GM19351 (cell line): Measurements from ENCODE around the gene C2CD5.
"Not testable (repeated sequence)": the region's sequence is repeated elsewhere in the genome, so short reads cannot be mapped to it uniquely, and the experiment has no call there.

Experiments
- ATAC-seq: cut with Tn5 transposase; IDR thresholded peaks from one replicate; pipeline ENCODE4 v1.9.1; 2021; ENCODE audit warnings: mild to moderate bottlenecking, moderate library complexity; ENCODE audit not compliant: unreplicated experiment

C2CD5 gene

GRCh38 chr12:22544038-22544979 lies at the start of gene C2CD5:
Gene C2CD5 (minus strand): TSS chr12:22544542. CDS start chr12:22544150, 392 bp downstream.
- peak; percentile 77 for ATAC-seq

- no peak for ATAC-seq
These were observed 49.5 kb upstream of the C2CD5 start for GRCh38 chr12:22593864-22594263.

- no peak for ATAC-seq
These were observed 44.5 kb upstream of the C2CD5 start for GRCh38 chr12:22588817-22589216.

- no peak for ATAC-seq
These were observed 34.0 kb upstream of the C2CD5 start for GRCh38 chr12:22578328-22578727.

- no peak for ATAC-seq
These were observed 33.3 kb upstream of the C2CD5 start for GRCh38 chr12:22577667-22578066.

GRCh38 chr12:22576473-22576872 lies 32.1 kb upstream of the C2CD5 start:
- ATAC-seq = no peak

GRCh38 chr12:22576065-22576464 lies 31.7 kb upstream of the C2CD5 start:
- no peak for ATAC-seq

GRCh38 chr12:22574921-22575320 lies 30.6 kb upstream of the C2CD5 start:
- no peak for ATAC-seq

GRCh38 chr12:22573181-22573580 lies 28.8 kb upstream of the C2CD5 start:
- no peak for ATAC-seq

- ATAC-seq = no peak
These were observed 24.9 kb upstream of the C2CD5 start for GRCh38 chr12:22569253-22569652.

- peak; percentile 44 for ATAC-seq
These were observed 18.0 kb upstream of the C2CD5 start for GRCh38 chr12:22562036-22563028.

GRCh38 chr12:22554750-22555149 lies 10.4 kb upstream of the C2CD5 start:
- ATAC-seq = not testable (repeated sequence)

- ATAC-seq = no peak
These were observed 7.3 kb upstream of the C2CD5 start for GRCh38 chr12:22551624-22552023.

GRCh38 chr12:22545255-22545654 lies 913 bp upstream of the C2CD5 start:
- ATAC-seq = no peak

- ATAC-seq = peak; percentile 43
These were observed 900 bp downstream of the C2CD5 start for GRCh38 chr12:22543246-22544037.

GRCh38 chr12:22541496-22542155 lies 2.7 kb downstream of the C2CD5 start:
- no peak for ATAC-seq

GRCh38 chr12:22539055-22539454 lies 5.3 kb downstream of the C2CD5 start:
- no peak for ATAC-seq

GRCh38 chr12:22538311-22538710 lies 6.0 kb downstream of the C2CD5 start:
- ATAC-seq = no peak

- ATAC-seq = no peak
These were observed 7.3 kb downstream of the C2CD5 start for GRCh38 chr12:22536971-22537544.
